ENCODE results near the gene EVPL.
"Not testable (repeated sequence)": the region's sequence is repeated elsewhere in the genome, so short reads cannot be mapped to it uniquely, and the experiment has no call there.

Gene EVPL

GRCh38 chr17:76027159-76027839, at the start of gene EVPL:
TSS of gene EVPL (minus strand) at chr17:76027306. CDS start at chr17:76027198, 108 bp downstream.
- DNase-seq, result no peak
- no peak for TF ChIP-seq GATA1 (IDR thresholded peaks at IDR 0.05; ENCODE audit: low read depth, low read length)
- TF ChIP-seq POLR2A (IDR thresholded peaks at IDR 0.05; ENCODE audit: low read length), result no peak

DNA sequence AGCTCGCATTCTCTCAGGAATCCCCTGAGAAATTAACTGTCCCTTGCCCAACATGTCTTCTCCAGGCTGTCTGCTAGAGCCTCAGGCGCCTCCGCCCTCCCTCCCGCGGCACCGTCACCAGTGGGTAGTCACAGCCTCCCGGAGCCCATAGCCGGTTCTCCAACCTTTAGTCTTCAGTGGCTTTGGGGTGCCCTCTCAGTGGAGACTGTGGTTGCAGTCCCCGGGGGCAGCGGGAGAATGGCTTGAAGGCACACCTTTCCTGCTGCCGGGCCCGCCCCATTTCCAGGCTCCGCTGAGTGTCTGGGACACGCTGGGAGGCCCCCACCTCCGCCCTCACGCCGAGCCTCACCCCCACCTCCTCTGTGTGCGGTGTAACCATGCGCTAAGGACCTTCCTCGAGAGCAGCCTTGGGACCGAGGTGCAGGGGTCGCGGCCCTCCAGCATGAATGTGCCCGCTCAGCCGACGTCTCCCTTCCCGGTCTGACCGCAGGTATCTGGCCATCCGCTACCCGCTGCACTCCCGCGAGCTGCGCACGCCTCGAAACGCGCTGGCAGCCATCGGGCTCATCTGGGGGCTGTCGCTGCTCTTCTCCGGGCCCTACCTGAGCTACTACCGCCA, 49.1 kb upstream of the EVPL start:
- DNase-seq, result no peak
- TF ChIP-seq POLR2A (IDR thresholded peaks at IDR 0.05; ENCODE audit: low read length) (no peak), GATA1 (IDR thresholded peaks at IDR 0.05; ENCODE audit: low read depth, low read length) (no peak)

GRCh38 chr17:76075364-76076145, 48.4 kb upstream of the EVPL start:
- TF ChIP-seq POLR2A (IDR thresholded peaks at IDR 0.05; ENCODE audit: low read length) (no peak), GATA1 (IDR thresholded peaks at IDR 0.05; ENCODE audit: low read depth, low read length) (no peak)
- DNase-seq, result peak in 1 of 2 experiments; percentile 44

- peak in 1 of 2 experiments; percentile 22 for DNase-seq
- TF ChIP-seq GATA1 (IDR thresholded peaks at IDR 0.05; ENCODE audit: low read depth, low read length), result no peak
- no peak for TF ChIP-seq POLR2A (IDR thresholded peaks at IDR 0.05; ENCODE audit: low read length)
Measured at GRCh38 chr17:76074390-76075363, 47.6 kb upstream of the EVPL start, which contains the start of gene GALR2. TSS of gene GALR2 (plus strand) at chr17:76074781. CDS start at chr17:76074884, 103 bp downstream.

DNA sequence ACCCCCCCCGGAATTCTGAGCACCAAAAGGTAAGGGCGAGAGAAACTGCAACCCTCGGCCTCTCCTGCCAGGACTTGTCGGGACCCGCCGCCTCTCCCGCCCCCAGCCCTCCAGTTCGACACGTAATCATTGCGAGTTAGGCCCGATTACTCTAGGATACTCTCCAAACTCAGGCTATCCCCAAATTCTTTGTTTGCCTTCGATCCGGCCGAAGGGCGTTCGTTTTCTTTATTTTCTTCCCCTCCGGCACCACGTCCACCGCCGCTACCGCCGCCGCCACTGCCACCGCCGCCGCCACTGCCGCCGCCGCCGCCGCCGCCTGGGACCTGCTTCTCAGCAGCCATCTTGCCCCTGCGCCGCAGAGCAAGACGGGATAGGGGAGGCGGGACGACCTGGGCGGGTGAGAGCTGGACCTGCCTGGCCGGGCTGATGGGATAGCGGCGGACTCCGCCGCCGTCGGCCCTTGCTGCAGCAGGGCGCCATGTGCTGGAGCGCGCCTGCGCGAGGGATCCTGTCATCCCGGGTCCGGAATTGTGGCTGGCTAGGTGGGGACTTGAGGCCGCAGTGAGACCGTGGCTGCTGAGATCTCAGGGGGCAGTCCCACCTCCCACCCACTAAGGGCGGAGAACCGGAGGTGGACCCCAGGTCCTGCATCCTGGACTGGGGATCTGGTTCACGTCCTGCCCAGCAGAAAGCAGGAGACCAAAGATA, 45.2 kb upstream of the EVPL start, which contains the start of gene SRP68:
SRP68 (minus strand) TSS at position 370 of the 711 bp plus-strand sequence; CDS start at position 344, 26 bp downstream.
- TF ChIP-seq POLR2A (IDR thresholded peaks at IDR 0.05; ENCODE audit: low read length) (peak; percentile 81), GATA1 (IDR thresholded peaks at IDR 0.05; ENCODE audit: low read depth, low read length) (no peak)
- DNase-seq, result peak; percentile 90 to 93

DNA sequence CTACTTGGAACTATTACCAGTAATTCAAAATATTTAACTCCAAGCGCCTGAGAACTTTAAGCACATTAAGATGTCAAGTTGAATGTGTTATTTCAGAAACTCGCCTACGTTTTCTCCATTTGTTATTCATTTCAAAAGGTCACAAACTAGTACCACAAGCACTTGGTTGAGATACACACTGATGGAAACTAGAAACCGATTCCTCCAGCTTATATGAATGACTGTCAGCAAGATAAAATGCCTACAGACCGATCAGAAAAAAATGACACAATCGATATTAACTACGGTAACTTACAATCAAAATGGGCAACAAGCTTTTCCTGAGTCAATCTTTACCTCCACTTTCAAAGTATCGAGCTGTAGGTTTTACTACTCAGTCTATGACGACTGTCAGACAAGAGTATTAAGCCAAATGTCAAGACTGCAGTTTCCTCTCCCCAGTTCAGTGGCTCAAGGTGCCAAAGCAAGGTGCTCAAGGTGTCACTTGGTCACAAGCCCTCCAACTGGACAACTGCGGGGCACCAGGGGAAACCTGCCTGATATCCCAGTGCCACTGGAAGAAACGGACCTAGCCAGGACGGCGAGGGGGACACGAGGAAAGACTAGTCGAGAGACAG, 44.5 kb upstream of the EVPL start:
- DNase-seq, result no peak
- TF ChIP-seq GATA1 (IDR thresholded peaks at IDR 0.05; ENCODE audit: low read depth, low read length) (no peak), POLR2A (IDR thresholded peaks at IDR 0.05; ENCODE audit: low read length) (no peak)

GRCh38 chr17:76065775-76066174, 38.7 kb upstream of the EVPL start:
- no peak for TF ChIP-seq POLR2A (IDR thresholded peaks at IDR 0.05; ENCODE audit: low read length)
- no peak for TF ChIP-seq GATA1 (IDR thresholded peaks at IDR 0.05; ENCODE audit: low read depth, low read length)

GRCh38 chr17:76063875-76064546, 36.9 kb upstream of the EVPL start:
- no peak for DNase-seq
- TF ChIP-seq POLR2A (IDR thresholded peaks at IDR 0.05; ENCODE audit: low read length) (no peak), GATA1 (IDR thresholded peaks at IDR 0.05; ENCODE audit: low read depth, low read length) (no peak)

More at GRCh38 chr17:76065775-76066174, 38.7 kb upstream of the EVPL start:
- no peak for DNase-seq

DNA sequence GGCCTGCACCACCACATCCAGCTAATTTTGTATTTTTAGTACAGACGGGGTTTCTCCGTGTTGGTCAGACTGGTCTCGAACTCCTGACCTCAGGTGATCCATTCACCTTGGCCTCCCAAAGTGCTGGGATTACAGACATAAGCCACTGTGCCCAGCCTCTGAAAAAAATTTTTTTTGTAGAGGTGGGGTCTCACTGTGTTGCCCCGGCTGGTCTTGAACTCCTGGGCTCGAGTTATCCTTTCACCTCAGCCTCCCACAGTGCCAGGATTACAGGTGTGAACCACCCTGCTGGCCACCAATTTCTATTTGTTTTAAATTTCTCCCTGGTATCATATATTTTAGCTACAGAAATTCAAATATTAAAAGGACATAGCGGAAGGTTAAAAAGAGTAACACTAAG, 31.2 kb upstream of the EVPL start:
- not testable (repeated sequence) for DNase-seq

DNA sequence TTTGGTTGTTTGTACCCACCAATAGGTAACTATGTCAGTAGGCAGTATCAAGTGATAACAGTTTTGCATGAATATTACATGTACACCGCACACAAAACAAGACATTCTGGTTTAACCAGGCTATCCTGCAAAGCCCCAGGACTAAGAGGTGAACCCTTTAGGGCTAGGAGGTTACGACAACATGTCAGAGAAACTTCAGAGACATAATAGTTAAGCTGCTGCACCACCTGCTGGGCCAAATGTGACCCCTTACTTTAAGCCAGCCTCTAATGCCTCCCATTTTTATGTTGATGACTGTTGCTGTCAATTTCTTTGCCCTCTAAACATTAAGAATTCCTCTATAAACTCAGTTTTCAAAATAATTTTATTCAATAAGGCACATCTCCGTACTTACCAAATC, 29.8 kb upstream of the EVPL start:
- TF ChIP-seq GATA1 (IDR thresholded peaks at IDR 0.05; ENCODE audit: low read depth, low read length) (no peak), POLR2A (IDR thresholded peaks at IDR 0.05; ENCODE audit: low read length) (no peak)

DNA sequence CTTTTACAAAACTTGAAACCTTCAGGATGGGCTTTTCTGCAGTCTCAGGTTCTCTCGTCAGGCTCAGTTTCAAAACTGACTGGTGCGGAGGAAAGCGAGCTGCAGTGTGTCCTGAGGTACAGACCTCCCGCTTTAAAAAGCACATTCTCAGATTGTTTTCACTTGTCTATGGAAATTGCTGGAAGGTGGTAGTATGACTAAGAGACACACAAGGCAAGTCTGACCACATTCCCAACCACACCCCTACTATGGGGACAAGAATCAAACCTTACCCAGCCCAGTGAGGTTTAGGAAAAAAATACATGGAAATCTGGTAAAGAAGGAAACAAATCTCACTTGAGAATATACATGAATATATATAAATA, 27.0 kb upstream of the EVPL start:
- DNase-seq, result no peak
- TF ChIP-seq POLR2A (IDR thresholded peaks at IDR 0.05; ENCODE audit: low read length) (no peak), GATA1 (IDR thresholded peaks at IDR 0.05; ENCODE audit: low read depth, low read length) (no peak)

More for the DNA sequence above, 29.8 kb upstream of the EVPL start:
- peak in 1 of 2 experiments; percentile 23 for DNase-seq
